Rectal smooth muscle tissue (tissue), 1 donor: ENCODE data around the gene DYNC2H1.

Source experiments
- H3K27ac ChIP-seq: one replicate; pipeline ENCODE4 v1.7.0; 2013; ENCODE audit warnings: low read depth, low read length, inconsistent platforms
- H3K27me3 ChIP-seq: one replicate; pipeline ENCODE4 v1.7.0; 2013; ENCODE audit warnings: low read length; ENCODE audit not compliant: control insufficient read depth, insufficient read depth
- H3K36me3 ChIP-seq: one replicate; pipeline ENCODE4 v1.7.0; 2013; ENCODE audit warnings: low read length; ENCODE audit not compliant: control insufficient read depth, insufficient read depth
- H3K4me1 ChIP-seq: one replicate; pipeline ENCODE4 v1.7.0; 2013; ENCODE audit warnings: low read length; ENCODE audit not compliant: control insufficient read depth, insufficient read depth
- H3K4me3 ChIP-seq: one replicate; pipeline ENCODE4 v1.7.0; 2013; ENCODE audit warnings: low read length
- H3K9ac ChIP-seq: one replicate; pipeline ENCODE4 v1.7.0; 2013; ENCODE audit warnings: low read length

Gene DYNC2H1

DNA sequence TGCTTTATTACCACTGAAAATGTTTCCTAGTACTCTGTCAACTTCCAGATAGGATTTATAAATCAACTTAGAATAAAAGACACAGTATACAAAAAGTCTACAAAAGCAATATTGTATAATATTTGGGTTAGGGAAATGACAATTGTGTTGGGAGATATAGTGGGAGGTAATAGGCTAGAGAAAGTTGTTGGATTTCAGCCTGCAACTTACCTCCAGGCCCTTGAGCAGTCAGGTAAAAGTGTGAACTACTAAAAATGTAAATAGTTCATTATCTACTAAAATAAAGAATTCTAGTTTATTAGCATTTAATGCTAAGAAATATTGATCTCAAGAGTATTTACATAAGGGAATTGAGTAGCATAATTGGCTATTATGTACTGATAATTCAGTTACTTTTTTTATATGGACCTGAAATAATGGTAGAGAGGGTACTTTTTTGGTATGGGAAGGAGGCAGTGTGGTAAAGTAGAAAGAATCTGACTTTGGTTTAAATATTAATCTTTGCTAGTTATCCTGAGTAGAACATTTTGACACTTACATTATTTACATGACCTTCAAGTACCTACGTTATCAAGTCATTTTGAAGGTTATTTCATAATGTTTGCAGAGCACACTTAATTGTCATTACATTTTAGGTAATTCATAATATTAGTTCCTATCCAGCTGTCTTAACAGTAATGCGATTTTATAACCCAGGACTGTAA, 55.0 kb downstream of the DYNC2H1 start:
- peaks cover 8% of the 10 kb centered on the region for H3K36me3 ChIP-seq
- no peak overlapping the region for H3K9ac ChIP-seq
- H3K27ac ChIP-seq = no peak overlapping the region
- no peak overlapping the region for H3K4me3 ChIP-seq
- H3K4me1 ChIP-seq = no peaks in the 10 kb centered on the region
- H3K27me3 ChIP-seq = no peaks in the 10 kb centered on the region

GRCh38 chr11:103167166-103167565, 57.9 kb downstream of the DYNC2H1 start:
- peaks cover 5% of the 10 kb centered on the region for H3K36me3 ChIP-seq
- H3K27ac ChIP-seq = no peak overlapping the region
- H3K27me3 ChIP-seq = no peaks in the 10 kb centered on the region
- no peaks in the 10 kb centered on the region for H3K4me1 ChIP-seq
- H3K9ac ChIP-seq = no peak overlapping the region
- H3K4me3 ChIP-seq = no peak overlapping the region

DNA sequence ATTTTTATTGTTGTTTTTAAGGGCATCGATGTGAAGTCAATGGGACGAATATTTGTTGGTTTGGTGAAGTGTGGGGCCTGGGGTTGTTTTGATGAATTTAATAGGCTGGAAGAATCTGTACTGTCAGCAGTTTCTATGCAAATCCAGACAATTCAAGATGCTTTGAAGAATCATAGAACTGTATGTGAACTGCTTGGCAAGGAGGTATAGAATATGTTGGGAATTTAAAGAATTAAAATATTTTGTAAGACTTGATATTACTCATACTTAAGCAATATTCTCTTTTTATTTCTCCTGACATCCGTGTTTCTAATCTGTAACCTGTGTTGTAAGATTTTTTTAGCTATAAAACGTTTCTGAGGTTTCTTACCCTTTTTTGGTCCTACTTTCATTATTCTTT, 61.6 kb downstream of the DYNC2H1 start:
- H3K4me3 ChIP-seq = no peak overlapping the region
- no peaks in the 10 kb centered on the region for H3K4me1 ChIP-seq
- no peaks in the 10 kb centered on the region for H3K27me3 ChIP-seq
- H3K27ac ChIP-seq = no peak overlapping the region
- no peaks in the 10 kb centered on the region for H3K36me3 ChIP-seq
- no peak overlapping the region for H3K9ac ChIP-seq

GRCh38 chr11:103175461-103176129, 66.4 kb downstream of the DYNC2H1 start:
- no peaks in the 10 kb centered on the region for H3K4me1 ChIP-seq

DNA sequence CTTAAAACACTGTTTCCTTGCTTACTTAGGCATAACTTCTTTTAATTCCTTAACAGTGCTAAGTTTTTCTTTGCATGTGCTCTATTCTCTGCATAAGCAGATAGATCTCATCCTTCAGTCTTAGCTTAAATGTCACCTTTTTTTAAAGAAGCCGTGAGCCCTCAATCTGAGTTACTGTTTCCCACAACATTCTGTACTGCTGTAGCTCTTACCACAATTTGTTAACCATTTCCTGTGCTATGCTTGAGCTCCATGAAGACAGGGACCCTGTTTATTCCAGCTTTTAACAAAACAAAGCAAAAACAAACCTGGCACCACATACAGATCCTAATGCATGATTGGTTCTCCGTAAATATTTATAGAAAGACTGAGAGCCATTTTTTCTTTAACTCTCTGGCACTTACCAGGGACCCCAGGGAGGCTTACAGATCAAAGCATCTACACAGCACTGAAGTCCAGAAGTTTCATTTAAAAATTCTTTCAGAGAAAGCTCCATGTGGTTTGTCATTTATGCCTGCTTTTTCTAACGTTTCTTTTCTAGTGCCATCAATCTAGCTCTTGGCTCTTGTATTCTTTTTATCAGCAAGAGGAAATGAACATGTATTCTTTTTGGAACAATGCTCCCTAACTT, 74.9 kb downstream of the DYNC2H1 start:
- H3K9ac ChIP-seq = no peak overlapping the region
- no peaks in the 10 kb centered on the region for H3K27me3 ChIP-seq
- no peaks in the 10 kb centered on the region for H3K4me1 ChIP-seq
- no peak overlapping the region for H3K4me3 ChIP-seq
- H3K27ac ChIP-seq = no peak overlapping the region
- no peaks in the 10 kb centered on the region for H3K36me3 ChIP-seq

More at GRCh38 chr11:103175461-103176129, 66.4 kb downstream of the DYNC2H1 start:
- Histone ChIP-seq H3K36me3 (no peaks in the 10 kb centered on the region), H3K27me3 (no peaks in the 10 kb centered on the region), H3K9ac (no peak overlapping the region), H3K4me3 (no peak overlapping the region), H3K27ac (no peak overlapping the region)

DNA sequence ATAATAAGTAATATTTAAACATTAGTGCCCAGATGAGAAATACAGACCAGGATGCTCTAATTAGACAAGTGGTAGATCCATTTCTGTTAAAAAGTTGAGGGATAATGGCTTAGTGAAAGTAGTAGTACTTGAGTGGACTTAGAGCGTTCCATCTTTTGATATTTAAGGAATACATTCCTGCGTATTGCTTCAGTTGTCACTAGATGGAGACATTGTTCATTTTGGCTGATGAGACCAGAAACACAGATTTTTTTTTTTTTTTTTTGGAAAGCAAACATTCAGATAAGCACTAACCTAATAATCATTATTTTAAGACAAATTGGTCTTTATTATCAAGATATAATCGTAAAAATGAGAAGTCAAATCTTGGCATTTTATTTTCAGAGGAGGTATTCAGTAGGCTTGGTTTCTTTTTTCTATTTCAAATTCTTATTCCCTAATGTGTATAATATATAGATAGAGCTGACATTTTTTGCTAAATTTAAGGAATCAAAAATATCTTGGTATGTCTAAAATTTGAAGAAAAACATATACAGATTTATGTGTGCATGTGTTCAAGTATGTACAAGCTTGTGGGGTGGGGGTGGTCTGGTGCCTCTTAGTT, 92.9 kb downstream of the DYNC2H1 start:
- Histone ChIP-seq H3K27ac (no peak overlapping the region), H3K4me1 (no peaks in the 10 kb centered on the region), H3K9ac (no peak overlapping the region), H3K27me3 (no peaks in the 10 kb centered on the region), H3K4me3 (no peak overlapping the region), H3K36me3 (peaks cover 3% of the 10 kb centered on the region)

- H3K4me1 ChIP-seq = no peaks in the 10 kb centered on the region
- H3K9ac ChIP-seq = no peak overlapping the region
- H3K27me3 ChIP-seq = no peaks in the 10 kb centered on the region
- H3K4me3 ChIP-seq = no peak overlapping the region
- no peaks in the 10 kb centered on the region for H3K36me3 ChIP-seq
- no peak overlapping the region for H3K27ac ChIP-seq
Measured at GRCh38 chr11:103210543-103210942, 101.3 kb downstream of the DYNC2H1 start.

GRCh38 chr11:103215812-103216211, 106.6 kb downstream of the DYNC2H1 start:
- H3K27me3 ChIP-seq = no peaks in the 10 kb centered on the region
- H3K27ac ChIP-seq = no peak overlapping the region
- no peak overlapping the region for H3K4me3 ChIP-seq
- no peaks in the 10 kb centered on the region for H3K4me1 ChIP-seq
- no peaks in the 10 kb centered on the region for H3K36me3 ChIP-seq
- no peak overlapping the region for H3K9ac ChIP-seq

- H3K4me3 ChIP-seq = no peak overlapping the region
- no peak overlapping the region for H3K27ac ChIP-seq
- H3K9ac ChIP-seq = no peak overlapping the region
- H3K27me3 ChIP-seq = no peaks in the 10 kb centered on the region
- no peaks in the 10 kb centered on the region for H3K4me1 ChIP-seq
- no peaks in the 10 kb centered on the region for H3K36me3 ChIP-seq
Measured at GRCh38 chr11:103220133-103220532, 110.9 kb downstream of the DYNC2H1 start.

- Histone ChIP-seq H3K4me1 (no peaks in the 10 kb centered on the region), H3K27ac (no peak overlapping the region), H3K9ac (no peak overlapping the region), H3K36me3 (peaks cover 2% of the 10 kb centered on the region), H3K27me3 (no peaks in the 10 kb centered on the region), H3K4me3 (no peak overlapping the region)
Measured at GRCh38 chr11:103222806-103223205, 113.6 kb downstream of the DYNC2H1 start.

- Histone ChIP-seq H3K27me3 (no peaks in the 10 kb centered on the region), H3K36me3 (peaks cover 2% of the 10 kb centered on the region), H3K4me1 (no peaks in the 10 kb centered on the region), H3K4me3 (no peak overlapping the region), H3K9ac (no peak overlapping the region), H3K27ac (no peak overlapping the region)
Measured at GRCh38 chr11:103228807-103229206, 119.6 kb downstream of the DYNC2H1 start.

- Histone ChIP-seq H3K4me1 (no peaks in the 10 kb centered on the region), H3K27ac (no peak overlapping the region), H3K36me3 (no peaks in the 10 kb centered on the region), H3K4me3 (no peak overlapping the region), H3K27me3 (no peaks in the 10 kb centered on the region), H3K9ac (no peak overlapping the region)
Measured at GRCh38 chr11:103234974-103235373, 125.7 kb downstream of the DYNC2H1 start.
